KOPT-K1 (cell line): ENCODE data around the gene PEX10.
"Not testable (repeated sequence)": the region's sequence is repeated elsewhere in the genome, so short reads cannot be mapped to it uniquely, and the experiment has no call there.

Experiments used
- H3K27ac ChIP-seq: fragments of 200-600 bp; sonication (generic); 2 replicates; pipeline ENCODE4 v1.5.1; 2016; ENCODE audit warnings: antibody characterized with exemption, mild to moderate bottlenecking, low read depth, low read length; ENCODE audit not compliant: poor library complexity, severe bottlenecking
- H3K36me3 ChIP-seq: fragments of 200-600 bp; sonication (generic); 2 replicates; pipeline ENCODE4 v1.5.1; 2017; ENCODE audit warnings: antibody characterized with exemption, mild to moderate bottlenecking, low read length, moderate library complexity; ENCODE audit not compliant: insufficient read depth
- H3K9me3 ChIP-seq: fragments of 200-600 bp; sonication (generic); 2 replicates; pipeline ENCODE4 v1.5.1; 2017; ENCODE audit warnings: antibody characterized with exemption, low read length, mild to moderate bottlenecking; ENCODE audit not compliant: insufficient read depth, poor library complexity, severe bottlenecking

Gene PEX10

GRCh38 chr1:2412395-2412772 is at the start of gene PEX10:
Gene PEX10 (minus strand): TSS chr1:2412564. CDS start chr1:2412502, 62 bp downstream.
- Histone ChIP-seq H3K9me3 (no peaks in the 10 kb centered on the region), H3K36me3 (peaks cover 11% of the 10 kb centered on the region; the same call in 1 of the 2 replicates), H3K27ac (peak within 1 kb of the TSS; percentile 67)

DNA sequence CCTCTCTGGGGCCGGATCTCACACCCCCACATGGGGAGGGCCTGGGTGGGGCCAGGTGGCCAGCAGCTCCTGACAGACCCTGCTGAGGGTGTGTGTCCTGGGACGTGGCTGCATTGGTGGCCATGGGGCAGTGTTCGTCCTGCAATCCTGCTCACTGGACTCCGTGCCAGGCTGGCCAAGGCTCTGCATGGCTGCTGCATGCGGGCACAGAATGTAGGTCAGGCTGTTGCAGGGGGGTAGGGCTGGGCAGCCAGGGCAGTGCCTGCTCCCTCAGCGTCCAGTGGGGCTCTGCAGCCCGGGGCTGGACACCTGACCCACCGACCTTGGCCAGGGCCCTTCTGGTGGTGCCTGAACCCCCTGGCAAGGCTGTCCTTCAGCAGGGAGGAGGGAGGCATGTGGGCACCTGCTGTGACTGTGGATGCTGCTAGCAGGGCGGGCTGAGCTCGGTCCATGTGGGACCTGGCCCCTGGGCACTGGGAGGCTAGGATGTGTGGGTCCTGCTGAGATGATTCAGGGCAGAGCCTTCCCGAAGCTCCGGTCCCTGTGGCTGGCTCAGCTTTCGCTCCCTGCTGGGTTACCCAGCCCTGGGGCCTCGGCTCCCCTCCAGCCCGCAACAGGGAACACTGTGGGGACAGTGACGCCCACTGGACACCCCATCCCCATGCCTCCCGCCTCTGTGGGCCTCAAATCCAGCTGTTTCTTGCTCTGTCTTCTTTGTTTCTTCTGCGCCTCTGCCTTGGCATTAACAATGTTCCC is 48.8 kb upstream of the PEX10 start:
- Histone ChIP-seq H3K9me3 (no peaks in the 10 kb centered on the region), H3K36me3 (no peaks in the 10 kb centered on the region), H3K27ac (no peak overlapping the region)

GRCh38 chr1:2460203-2460602 is 47.8 kb upstream of the PEX10 start:
- H3K9me3 ChIP-seq: no peaks in the 10 kb centered on the region
- no peak overlapping the region for H3K27ac ChIP-seq
- no peaks in the 10 kb centered on the region for H3K36me3 ChIP-seq

- no peaks in the 10 kb centered on the region for H3K9me3 ChIP-seq
- H3K27ac ChIP-seq: no peak overlapping the region
- no peaks in the 10 kb centered on the region for H3K36me3 ChIP-seq
Measured at GRCh38 chr1:2459757-2460156, 47.4 kb upstream of the PEX10 start.

DNA sequence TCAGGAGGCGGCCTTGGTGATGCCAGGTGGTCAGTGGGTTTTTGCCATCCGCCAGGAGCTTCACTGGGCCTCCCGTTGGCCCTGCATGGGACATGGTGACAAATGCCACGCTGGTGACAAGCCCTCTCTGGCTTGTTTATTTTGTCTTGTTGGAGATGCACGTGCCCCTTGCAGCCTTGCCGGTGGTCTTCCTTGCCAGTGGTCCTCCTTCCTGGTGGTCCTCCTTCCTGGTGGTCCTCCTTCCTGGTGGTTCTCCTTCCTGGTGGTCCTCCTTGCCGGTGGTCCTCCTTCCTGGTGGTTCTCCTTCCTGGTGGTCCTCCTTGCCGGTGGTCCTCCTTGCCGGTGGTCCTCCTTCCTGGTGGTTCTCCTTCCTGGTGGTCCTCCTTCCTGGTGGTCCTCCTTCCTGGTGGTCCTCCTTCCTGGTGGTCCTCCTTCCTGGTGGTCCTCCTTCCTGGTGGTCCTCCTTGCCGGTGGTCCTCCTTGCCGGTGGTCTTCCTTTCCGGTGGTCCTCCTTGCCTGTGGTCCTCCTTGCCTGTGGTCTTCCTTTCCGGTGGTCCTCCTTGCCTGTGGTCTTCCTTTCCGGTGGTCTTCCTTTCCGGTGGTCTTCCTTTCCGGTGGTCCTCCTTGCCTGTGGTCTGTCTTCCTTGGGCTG is 46.9 kb upstream of the PEX10 start:
- H3K9me3 ChIP-seq, H3K27ac ChIP-seq, H3K36me3 ChIP-seq: not testable (repeated sequence)

DNA sequence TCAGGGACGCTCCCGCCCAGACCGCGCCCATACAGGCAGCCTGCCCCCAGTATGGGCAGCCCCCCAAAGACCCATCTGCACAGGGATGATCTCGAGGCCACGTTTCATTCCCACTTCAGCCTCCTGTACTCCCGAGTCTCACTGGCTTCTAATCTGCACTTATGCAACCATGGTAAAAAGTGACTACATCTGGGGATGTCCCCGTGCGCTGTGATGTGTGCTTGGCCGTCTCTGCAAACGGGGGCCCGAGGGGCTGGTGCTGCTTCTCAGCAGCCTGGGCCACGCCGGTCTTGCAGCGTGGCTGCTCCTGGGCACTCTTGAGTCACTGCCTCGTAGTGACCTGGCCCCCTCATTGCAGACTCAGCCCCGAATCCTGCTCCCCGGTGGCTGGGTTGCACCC is 46.3 kb upstream of the PEX10 start:
- Histone ChIP-seq H3K9me3 (no peaks in the 10 kb centered on the region), H3K36me3 (no peaks in the 10 kb centered on the region), H3K27ac (no peak overlapping the region)

GRCh38 chr1:2457444-2457843 is 45.1 kb upstream of the PEX10 start:
- Histone ChIP-seq H3K9me3 (no peaks in the 10 kb centered on the region), H3K36me3 (no peaks in the 10 kb centered on the region), H3K27ac (no peak overlapping the region)

DNA sequence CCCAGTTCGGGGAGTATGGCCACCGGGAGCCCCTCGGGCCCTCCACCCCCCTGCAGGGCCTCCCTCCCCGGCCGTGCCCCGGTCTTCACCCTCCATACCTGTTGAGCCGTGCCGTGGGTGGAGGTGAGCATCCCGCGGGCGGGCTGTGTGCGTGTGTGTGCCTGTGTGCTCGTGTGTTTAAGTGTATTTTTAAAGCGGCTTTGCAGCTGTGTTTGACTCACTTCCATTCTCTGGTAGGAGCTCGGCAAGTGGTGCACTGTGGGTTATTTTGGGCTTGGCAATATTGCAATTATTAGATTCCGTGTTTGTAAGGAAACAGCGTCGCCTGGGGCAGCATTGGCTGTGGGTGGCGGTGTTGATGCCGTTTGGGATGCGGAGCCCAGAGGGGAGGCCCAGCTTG is 43.4 kb upstream of the PEX10 start:
- no peak overlapping the region for H3K27ac ChIP-seq
- no peaks in the 10 kb centered on the region for H3K36me3 ChIP-seq
- no peaks in the 10 kb centered on the region for H3K9me3 ChIP-seq

DNA sequence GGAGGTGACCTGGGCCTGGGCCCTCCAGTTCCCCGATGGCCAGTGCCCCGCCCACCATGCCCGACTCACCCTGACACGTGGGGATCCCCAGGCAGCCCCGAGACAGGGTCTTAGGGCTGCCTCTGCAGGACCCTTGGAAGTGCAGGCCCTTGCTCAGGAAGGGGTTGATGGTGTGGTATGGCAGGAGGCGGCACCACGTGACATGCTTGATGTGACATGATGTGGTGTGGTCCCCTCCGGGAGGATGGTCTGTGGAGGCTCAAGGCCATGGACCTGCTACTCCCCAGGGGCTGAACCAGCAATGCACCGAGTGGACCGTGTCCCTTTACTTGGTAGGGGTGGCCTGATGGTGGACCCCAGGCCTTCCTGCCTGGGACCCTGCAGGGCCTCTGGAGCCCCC is 41.9 kb upstream of the PEX10 start:
- Histone ChIP-seq H3K36me3 (no peaks in the 10 kb centered on the region), H3K9me3 (no peaks in the 10 kb centered on the region), H3K27ac (no peak overlapping the region)

GRCh38 chr1:2452932-2453315 is 40.6 kb upstream of the PEX10 start:
- Histone ChIP-seq H3K27ac (no peak overlapping the region), H3K9me3 (no peaks in the 10 kb centered on the region), H3K36me3 (no peaks in the 10 kb centered on the region)

GRCh38 chr1:2452201-2452931 is 40.0 kb upstream of the PEX10 start:
- Histone ChIP-seq H3K36me3 (no peaks in the 10 kb centered on the region), H3K9me3 (no peaks in the 10 kb centered on the region), H3K27ac (no peak overlapping the region)

DNA sequence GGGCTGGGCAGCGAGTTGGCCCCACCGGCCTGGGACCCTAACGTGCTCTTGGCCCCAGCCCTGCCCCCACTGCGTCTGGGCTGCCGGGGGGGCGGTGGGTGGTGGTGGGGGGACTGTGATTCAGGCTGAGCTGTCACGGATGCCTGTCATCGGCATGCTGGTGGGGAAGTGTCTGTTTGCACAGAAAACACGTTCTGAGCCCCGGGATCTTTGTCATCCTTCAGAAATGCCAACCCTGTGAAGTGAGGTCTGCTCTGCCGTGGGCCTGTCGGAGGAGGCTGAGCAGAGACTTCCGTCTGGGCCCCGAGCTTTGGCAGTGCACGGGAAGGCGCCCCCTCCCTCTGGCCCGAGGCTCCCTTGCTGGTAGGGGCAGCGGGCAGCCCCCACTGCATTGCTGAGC is 39.4 kb upstream of the PEX10 start:
- Histone ChIP-seq H3K27ac (no peak overlapping the region), H3K9me3 (no peaks in the 10 kb centered on the region), H3K36me3 (no peaks in the 10 kb centered on the region)

DNA sequence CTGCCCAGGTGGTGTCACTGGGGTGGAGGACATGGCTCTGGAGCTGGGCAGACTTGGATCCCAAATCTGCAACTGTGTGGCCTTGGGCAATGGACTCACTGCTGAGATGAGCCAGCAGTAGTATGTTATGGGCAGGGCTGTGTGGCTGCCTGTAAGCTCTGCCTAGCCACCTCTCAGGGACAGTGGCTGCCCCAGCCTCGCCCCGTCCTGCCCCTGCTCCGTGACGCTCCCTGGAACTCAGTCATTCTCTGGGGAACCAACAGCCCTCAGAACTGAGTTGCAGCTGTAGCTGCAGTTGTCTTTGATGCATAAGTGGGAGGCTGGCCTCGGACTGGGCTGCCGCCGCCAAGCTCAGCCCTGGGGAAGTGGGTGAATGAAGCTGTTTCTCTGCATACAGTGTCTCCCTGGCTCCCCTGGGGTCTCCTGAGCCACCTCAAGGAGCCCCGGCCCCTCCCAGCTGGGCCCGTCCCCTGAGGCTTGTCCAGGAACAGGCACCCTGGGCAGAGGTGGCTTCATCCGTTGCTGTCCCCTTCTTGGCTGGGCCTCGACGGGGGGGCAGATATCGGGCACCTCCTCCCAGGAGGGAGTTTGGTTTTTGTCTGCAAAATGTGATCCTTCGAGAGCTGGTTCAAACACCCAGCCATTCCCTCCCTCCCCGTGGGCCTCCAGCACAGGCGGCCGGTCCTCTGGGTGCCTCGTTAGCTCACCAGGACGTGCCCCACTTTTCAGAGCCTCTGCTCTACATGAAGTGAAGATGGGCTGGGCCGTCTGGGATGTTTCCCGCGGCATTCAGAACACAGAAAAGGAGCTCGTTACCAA is 37.5 kb upstream of the PEX10 start:
- Histone ChIP-seq H3K27ac (no peak overlapping the region), H3K9me3 (no peaks in the 10 kb centered on the region), H3K36me3 (no peaks in the 10 kb centered on the region)

DNA sequence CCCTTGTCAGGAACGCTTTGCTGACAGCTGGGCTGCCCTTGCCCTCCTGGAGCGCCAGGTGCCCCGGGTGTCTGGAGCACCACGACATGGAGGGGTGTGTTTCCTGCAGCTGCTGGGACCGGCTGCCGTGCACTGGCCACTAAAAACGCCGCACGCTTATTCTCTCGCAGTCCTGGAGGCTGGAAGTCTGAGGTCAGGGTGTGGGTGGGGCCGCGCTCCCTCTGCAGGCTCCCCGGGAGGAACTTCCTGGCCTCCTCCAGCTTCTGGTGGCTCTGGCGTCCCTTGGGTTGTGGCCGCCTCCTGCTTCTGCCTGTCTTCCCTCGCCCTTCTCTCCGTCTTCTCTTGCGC is 35.7 kb upstream of the PEX10 start:
- H3K9me3 ChIP-seq: no peaks in the 10 kb centered on the region
- no peak overlapping the region for H3K27ac ChIP-seq
- no peaks in the 10 kb centered on the region for H3K36me3 ChIP-seq
